ENCODE results near the gene ARHGAP29. TPM values are rescaled to one million over a fixed set of nuclear protein-coding genes. Genes with fewer than 3 reads are reported as not detected.

ARHGAP29 gene
- total RNA-seq, 1 donor from 2014 or later, result 27.5 TPM

DNA sequence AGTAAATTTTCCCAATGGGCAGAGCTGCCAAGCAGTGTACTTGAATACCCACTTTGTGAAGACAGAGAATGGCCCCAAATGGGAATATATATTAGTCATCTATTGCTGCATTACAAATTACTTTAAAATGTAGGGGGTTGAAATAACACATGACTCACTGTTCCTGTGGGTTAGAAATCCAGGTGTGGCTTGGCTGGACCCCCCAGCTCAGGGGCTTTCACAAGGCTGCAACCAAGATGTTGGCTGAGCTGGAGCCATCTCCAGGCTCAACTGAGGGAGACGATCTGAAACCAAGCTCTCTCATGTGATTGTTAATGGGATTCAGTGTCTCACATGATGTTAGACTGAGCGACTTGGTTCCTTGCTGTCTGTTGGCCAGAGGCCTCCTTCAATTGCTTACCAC, 33.4 kb upstream of the ARHGAP29 start:
- no peak for ATAC-seq (ENCODE audit: poor library complexity)
- intact Hi-C loops (cut with DNase I), result no loop called here
- DNase-seq, result no peak

DNA sequence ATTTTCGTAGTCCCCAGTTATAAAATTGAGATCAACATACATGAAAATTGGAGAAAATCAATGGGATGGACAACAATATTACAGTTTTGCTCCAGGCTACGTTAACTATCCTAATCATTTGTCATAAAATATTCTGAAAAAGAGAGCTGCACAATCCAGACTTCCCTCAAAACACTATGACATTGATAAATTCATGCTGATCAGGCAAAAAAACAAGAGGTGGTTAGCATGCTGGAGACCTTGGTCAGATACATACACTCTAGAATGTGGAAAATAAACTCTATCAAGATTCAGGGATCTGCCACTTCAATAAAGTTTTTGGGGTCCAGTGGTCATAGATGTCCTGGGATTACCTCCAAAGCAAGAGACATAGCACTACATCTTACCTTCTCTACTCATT, 32.5 kb upstream of the ARHGAP29 start:
- intact Hi-C loops (cut with DNase I), result no loop called here
- DNase-seq, result no peak
- no peak for ATAC-seq (ENCODE audit: poor library complexity)

DNA sequence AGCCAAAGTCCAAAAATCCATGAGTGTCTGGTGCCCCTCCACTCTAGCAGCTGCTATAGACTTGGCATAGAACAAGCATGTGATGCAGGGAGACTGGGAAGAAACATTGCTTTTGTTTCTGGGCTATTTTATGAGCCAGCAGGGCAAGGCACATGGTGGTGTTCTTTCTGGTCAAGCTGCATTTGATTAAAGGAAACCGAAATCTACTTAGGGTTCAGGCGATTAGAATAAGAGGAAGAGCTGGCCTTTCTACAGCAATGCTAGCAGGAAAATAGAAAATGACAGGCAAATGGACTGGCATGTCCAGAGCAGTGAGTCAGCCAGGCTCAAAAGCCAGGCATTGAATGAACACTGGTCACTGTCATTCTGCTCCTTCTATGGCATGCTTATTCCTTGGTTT, 28.5 kb upstream of the ARHGAP29 start:
- intact Hi-C loops (cut with DNase I), result no loop called here
- ATAC-seq (ENCODE audit: poor library complexity) (no peak), DNase-seq (no peak)

DNA sequence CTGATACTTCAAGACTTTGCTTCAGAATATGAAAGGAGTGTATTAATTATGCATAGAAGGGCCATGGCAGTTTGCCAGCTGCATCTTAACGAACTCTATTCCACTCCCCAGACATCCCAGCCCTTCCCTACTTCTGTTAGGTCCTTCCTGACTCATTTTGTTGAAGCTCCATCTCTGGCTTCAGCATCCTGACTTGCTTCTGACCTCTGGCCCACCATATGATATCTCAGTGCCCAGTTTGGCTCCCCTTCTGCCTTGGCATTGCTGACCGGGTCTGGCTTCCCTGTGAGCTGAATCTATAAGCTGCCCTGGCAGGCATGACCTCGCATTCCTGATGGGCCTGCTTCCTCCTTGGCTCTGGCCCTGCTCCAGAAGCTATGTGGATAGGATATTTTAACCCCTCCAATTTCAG, 27.6 kb upstream of the ARHGAP29 start:
- DNase-seq (no peak), ATAC-seq (ENCODE audit: poor library complexity) (no peak)
- intact Hi-C loops (cut with DNase I), result no loop called here

DNA sequence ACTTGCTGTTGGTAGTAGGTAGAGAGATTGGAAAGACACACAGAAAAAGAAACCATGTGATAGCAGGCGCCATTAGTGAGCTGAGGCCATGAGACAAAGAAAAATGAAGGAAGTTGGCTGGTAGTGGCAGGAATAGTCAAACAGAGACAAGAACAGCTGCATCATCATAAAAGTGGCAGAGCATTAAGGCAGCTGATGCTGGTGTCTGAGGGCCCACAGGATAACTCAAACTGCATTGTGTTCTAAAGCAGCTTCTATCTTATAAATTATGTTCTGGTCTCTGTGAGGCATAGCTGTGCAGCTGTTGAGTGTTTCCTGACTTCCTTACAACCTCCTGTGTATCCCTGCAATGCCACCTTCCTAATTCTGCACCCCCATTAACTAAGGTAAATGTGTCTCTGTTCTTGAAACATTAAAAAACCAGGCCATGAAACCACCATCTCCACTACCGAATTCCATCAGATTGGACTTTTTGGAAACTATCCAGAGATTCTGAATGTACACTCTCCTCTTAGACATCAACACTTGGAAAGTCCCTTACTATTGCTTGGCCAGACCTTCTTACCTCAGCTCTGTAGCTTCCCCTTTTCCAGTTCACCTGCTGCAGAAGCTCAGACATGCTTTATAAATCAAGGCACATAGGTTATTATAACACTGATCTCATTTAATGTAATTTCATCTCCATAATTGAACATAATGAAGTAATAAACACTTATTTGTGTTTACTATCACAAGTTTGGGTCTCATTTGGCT, 23.4 kb upstream of the ARHGAP29 start:
- intact Hi-C loops (cut with DNase I), result no loop called here
- ATAC-seq (ENCODE audit: poor library complexity) (no peak), DNase-seq (no peak)

DNA sequence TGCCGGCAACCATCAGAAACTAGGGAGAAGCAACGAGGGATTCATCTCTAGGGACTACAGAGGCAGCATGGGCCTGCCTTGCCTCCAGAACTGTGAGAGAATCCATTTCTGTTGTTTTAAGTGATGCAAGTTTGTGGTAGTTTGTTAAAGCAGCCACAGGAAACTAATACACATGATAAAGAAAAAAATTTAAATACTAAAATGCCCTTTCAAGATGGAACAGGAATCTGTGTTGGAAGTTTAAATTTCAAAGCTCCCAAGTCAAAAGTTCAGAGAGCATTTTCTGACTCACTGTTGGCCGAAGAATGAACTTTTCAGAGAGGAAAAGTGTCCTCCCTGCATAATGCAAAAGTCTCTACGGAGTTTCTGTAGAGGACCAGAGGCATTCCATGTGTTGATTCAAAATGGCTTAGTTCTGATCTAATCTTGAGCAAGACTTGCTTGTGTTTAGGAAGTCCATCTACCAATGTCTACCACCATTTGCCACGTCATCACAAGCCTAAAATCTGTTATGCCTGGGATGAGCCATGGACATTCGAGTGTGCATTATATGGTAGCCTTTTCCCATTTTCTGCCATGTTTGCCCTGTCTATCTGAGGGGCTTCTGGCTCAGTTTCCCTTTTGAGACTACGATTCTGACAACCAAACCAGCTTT, 22.4 kb upstream of the ARHGAP29 start:
- DNase-seq (no peak), ATAC-seq (ENCODE audit: poor library complexity) (no peak)
- intact Hi-C loops (cut with DNase I), result no loop called here

DNA sequence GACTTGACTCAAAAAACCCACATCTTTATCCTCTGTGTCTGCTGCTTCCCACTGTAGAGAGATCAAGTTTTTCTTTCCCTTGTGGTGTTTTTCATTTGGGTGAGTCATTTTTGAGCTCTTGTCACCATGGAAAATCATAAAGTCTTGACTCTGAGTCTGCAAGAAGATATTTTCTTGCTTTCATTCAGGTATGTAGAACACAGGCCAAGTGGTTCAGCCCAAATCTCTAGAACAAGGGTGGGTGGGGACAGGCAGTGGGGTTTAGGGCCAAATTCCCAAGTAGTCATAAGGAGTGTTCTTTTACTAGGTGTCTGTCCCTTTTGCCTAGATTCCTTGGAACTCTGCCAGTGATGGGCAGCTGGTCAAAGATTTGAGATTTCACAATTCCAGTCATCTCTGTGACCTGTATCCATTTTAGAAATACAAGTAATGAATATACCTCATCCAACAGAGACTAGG, 21.5 kb upstream of the ARHGAP29 start:
- ATAC-seq (ENCODE audit: poor library complexity) (peak; percentile 84), DNase-seq (no peak)
- intact Hi-C loops (cut with DNase I), result no loop called here

DNA sequence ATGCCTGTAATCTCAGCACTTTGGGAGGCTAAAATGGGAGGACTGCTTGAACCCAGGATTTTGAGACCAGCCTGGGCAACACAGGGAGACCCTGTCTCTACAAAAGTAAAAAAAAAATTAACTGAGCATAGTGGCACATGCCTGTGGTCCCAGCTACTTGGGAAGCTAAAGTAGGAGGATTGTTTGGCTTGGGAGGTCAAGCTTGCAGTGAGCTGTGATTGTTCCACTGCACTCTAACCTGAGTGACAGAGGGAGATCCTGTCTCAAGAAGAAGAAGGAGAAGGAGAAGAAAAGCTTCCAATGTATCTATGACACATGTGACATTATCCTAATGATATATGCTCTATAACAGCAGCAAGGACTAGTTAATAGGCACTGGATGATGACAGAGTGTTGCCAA, 20.1 kb upstream of the ARHGAP29 start:
- no peak for DNase-seq
- intact Hi-C loops (cut with DNase I), result no loop called here
- no peak for ATAC-seq (ENCODE audit: poor library complexity)

DNA sequence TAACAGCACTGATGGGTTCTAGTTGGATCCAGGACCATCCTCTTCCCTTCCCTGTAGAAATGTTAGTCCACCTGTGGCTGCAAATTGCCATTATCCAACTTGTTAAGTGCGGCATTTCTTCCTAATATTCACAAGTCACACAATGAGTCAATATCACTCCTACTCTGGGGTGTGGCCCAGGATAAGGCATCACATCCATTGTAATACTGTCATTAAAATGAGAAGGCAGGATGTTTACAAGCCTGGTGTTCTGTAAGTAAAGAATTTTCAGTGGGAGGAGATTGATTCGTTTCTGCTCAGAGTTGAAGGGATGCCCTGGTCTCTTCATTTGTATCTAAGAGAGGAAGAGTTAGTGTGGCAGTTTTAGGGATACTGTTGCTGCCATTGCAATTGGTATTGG, 18.1 kb upstream of the ARHGAP29 start:
- no peak for ATAC-seq (ENCODE audit: poor library complexity)
- DNase-seq, result no peak
- intact Hi-C loops (cut with DNase I), result no loop called here

DNA sequence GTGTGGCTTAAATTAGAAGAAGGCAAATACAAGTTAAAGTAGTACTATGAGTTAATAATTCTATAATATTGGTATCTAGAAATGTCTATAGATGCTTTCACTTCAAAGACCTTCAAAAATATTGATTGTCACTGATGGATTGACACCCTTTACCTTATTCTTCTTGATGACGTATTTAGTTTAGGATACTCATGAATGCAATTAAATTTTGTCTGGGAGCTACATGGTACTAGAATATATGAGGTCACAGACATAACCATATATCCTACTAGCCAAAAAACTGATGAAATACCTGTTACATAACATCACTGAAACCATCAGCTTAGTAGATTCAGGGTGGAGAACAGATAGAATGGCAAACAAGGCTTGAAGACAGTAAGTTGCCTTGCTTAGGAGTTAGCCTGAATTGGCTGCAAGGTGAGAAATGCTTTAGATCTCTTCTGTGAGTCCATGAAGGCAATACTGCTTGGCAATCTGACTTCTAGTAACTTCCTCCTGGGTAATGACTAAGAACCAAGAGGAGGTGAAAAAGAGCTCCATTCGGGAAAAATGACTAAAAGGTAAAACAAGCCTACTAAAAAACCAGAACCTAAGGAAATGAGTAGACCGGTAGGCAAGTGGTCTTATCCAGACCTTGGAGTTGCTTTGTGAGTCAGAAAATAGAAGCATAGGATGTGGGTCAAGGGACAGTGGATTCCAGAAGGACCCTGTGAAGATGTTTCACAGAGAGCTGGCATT, 16.9 kb upstream of the ARHGAP29 start:
- intact Hi-C loops (cut with DNase I), result no loop called here
- DNase-seq (no peak), ATAC-seq (ENCODE audit: poor library complexity) (no peak)

DNA sequence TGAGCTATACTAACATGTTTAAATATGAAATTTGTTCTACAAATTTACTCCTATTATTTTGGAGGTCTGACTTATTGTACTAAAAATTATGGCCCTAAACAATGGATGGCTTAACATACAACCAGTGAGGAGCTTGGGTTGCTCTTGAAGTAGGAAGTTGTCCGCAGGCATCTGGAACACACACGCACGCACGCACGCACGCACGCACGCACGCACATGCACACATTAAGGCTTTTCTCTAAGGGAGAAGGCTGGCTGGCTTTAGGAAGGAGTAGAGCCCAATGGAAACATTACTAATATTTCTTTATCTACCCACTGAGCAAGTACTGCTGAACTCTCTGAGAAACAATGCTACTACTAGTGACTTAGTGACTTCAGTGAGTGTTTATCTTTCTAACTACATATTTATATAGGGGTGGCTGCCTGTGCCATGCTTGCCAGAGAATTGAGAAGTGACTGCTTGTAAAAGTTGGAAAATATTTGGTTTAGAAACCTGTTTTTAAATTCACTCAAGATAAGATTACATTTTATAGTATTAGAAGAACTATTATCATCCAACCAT, 16.2 kb upstream of the ARHGAP29 start:
- intact Hi-C loops (cut with DNase I), result no loop called here
- ATAC-seq (ENCODE audit: poor library complexity), result no peak

DNA sequence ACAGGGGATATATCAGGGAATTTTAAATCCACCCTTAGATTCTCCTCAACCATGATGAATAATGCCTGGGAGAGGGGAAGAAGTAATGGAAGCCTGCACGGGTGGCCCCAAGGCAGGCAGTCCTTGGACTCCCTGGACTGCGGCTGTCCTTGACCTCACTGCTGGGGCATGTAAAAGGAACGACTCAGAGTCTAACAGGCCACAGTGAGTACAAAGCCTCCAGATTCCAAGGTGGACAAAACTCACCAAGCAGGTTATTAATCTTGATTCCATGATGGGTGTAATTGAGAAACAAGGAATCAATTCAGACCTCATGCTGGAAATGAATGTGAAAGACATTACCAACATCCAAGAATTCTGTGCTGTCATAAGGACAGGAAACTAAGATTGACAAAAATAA, 13.0 kb upstream of the ARHGAP29 start:
- intact Hi-C loops (cut with DNase I), result no loop called here
- no peak for DNase-seq
- no peak for ATAC-seq (ENCODE audit: poor library complexity)

More for the DNA sequence above, 16.2 kb upstream of the ARHGAP29 start:
- DNase-seq, result no peak

DNA sequence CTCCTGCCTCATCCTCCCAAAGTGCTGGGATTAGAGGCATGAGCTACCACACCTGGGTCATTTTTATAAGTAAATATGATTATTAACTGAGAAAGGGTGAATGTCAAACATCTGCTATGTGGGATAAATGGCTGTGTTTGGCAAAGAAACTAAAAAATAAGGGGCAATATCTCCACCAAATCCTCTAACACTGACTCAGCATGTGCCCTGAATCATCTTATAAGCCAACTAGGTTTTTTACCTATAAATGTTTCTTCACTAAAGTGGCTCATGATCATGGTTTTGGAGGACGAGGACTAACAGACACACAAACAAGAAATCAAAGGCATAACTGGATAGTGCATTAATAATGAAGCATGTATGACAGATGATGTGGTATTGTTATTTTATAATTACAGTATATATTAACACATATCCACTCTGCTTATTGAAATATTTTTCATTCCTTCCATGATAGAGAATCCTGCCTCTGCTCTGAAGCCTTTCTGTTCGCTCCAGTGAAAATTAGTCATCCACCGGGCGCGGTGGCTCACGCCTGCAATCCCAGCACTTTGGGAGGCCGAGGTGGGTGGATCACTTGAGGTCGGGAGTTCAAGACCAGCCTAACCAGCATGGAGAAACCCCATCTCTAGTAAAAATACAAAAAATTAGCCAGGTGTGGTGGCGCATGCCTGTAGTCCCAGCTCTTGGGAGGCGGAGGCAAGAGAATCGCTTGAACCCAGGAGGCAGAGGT, 11.7 kb upstream of the ARHGAP29 start:
- ATAC-seq (ENCODE audit: poor library complexity) (no peak), DNase-seq (no peak)
- intact Hi-C loops (cut with DNase I), result loop anchor here (5.0 kb wide), 1 partner anchor 78 kb away; no protein-coding TSS in a partner anchor

DNA sequence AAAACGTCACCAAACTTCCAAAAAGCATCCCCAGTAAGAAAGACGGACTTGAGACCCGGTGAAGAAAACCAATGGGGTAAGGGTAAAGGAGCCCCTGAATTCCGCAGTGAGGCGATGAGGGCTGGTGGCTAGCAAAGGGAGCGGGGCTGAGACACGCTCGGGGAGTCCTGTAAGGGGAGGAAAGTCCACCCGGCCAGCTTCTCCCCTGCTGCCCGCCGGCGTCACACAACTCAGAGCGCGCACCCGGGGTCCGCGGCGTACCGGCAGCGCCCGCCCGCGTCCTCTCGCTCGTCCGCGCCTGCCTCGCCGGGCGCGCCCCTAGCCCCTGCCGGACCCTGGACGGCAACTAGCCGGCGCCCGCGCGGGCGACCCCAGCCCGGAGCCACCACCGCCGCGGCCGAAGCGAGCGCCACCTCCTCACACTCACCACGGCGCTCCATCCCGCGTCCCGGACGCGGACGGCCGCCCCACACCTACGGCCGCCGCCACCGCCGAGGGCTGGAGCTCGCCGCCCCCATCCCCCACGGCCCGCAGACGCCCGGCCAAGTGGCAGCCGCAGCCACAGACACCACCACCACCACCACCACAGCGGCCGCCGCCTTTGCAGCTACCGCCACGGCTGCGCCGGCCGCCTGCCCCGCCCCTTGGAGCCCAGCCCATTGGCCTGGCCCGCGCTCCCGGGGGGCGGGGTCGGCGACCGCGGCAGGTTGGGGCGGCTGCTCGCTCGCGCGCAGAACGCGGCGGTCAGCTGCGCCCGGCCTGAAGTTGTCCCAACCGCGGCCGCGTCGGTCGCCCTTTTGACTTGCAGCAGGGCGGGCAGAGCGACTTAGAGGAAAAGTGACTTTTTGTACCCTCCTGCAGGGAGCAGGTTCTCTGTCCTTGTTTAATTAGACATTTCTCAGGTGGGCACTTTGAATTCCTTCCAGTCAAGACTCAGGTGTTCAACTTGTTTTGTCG, 10.0 kb upstream of the ARHGAP29 start:
- intact Hi-C loops (cut with DNase I), result loop anchor here (5.0 kb wide), 1 partner anchor 80 kb away; no protein-coding TSS in a partner anchor
- ATAC-seq (ENCODE audit: poor library complexity) (peak; percentile 98), DNase-seq (peak; percentile 88)

DNA sequence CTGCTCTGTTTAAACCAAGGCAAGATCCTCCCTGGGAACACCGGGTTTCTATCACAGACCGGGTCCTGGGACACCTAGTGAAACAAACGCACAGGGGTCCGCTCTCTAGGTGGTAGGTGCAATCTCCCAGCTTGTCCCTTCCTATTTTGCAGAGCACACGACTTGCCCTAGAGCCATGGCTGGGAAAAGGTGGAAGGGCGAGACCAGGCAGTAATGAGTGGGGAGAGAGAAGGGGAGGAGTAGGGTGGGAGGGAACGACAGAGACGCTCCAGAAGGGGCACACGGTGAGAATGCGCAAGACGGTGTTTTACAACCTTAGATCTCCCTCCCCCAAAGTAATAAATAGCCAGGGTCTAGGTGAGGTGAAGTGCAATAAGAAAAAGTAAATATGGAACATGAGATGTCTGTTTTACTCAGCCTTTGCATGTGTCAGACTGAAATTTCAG, 9.3 kb upstream of the ARHGAP29 start:
- intact Hi-C loops (cut with DNase I), result loop anchor here (5.0 kb wide), 1 partner anchor 81 kb away; no protein-coding TSS in a partner anchor
- DNase-seq (no peak), ATAC-seq (ENCODE audit: poor library complexity) (peak; percentile 13)

DNA sequence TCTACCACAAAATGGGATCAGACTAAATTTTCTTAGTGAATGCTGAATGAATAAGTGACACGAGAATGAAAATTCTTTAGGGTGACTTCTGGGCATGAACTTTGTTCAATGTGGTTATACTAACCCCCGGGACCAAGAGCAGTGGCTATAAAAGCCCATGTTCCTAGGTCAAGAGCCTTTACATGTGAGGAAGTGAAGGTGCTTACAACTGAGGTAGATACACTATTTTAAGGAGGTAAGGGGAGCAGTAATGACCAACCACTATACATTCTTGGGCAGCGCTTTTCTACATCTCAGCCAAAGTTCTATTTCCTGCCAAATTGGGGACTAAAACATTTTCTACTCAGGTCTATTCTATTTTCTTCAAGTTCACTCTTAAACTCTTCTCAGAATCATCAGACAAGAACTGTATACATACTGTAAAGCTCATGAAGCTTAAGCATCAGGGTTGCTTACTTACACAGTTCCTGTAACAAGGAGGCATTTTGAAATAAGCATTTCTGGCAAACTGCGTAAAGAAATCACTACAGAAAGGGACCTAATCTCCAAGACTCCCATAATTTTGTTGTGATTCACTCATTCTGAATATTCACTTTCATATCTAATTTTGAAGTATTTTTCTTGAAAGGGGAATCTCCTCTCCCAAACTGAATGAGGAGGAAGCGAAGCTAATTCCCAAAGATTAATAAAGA, 8.5 kb upstream of the ARHGAP29 start:
- DNase-seq (no peak), ATAC-seq (ENCODE audit: poor library complexity) (no peak)
- intact Hi-C loops (cut with DNase I), result loop anchor here (5.0 kb wide), 1 partner anchor 81 kb away; no protein-coding TSS in a partner anchor

DNA sequence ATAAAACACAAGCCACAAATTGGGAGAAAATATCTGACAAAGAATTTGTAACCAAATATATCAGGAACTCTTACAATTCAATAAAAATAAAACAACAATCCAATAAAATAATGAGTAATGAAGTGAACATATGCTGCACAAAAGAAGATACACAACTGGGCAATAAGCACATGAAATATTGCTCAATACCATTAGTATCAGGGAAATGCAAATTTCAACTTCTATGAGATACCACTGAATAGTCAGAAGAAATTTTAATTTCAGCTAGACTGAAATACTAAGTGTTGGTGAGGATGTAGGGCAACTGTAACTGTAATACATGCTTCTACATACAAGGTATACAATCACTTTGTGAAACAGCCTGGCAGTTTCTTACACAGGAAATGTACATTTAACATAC, 7.4 kb upstream of the ARHGAP29 start:
- intact Hi-C loops (cut with DNase I), result loop anchor here (5.0 kb wide), 3 partner anchors 82 to 203 kb away; no protein-coding TSS in a partner anchor
- ATAC-seq (ENCODE audit: poor library complexity), result no peak
- DNase-seq, result no peak

All from Right ventricle myocardium superior (tissue), 1 donor.